Measurements from ENCODE around the gene POMZP3.
"Not testable (repeated sequence)": the region's sequence is repeated elsewhere in the genome, so short reads cannot be mapped to it uniquely, and the experiment has no call there.

The POMZP3 gene

GRCh38 chr7:76626989-76627642 is at the start of gene POMZP3:
TSS of gene POMZP3 (minus strand) at chr7:76627279. CDS start at chr7:76626064, 1,215 bp downstream.
- FAIRE-seq; DNase-seq (ENCODE audit: insufficient read length, low spot score): not testable (repeated sequence)

DNA sequence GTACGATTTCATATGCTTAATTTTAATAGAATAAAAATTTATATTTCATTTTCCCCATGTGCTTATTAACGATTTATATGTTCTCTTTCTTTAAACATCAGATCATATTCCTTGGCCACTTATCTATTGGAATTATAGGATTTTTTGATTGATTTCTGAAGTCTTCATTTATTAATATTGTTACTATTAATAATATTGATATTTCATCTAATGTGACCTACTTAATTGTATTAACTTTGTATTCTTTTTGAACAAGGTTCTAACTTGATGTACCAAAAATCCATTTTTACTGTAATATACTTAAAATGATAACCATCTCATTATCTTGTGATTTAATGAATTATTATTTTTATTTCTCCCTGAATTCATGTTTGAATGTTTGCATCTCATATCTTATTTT is 48.7 kb upstream of the POMZP3 start:
- DNase-seq (ENCODE audit: insufficient read length, low spot score); FAIRE-seq: not testable (repeated sequence)

- DNase-seq (ENCODE audit: insufficient read length, low spot score), result not testable (repeated sequence)
Observed at GRCh38 chr7:76673346-76673745, 46.3 kb upstream of the POMZP3 start.

GRCh38 chr7:76659212-76659611 is 32.1 kb upstream of the POMZP3 start:
- not testable (repeated sequence) for FAIRE-seq; DNase-seq (ENCODE audit: insufficient read length, low spot score)

More at GRCh38 chr7:76673346-76673745, 46.3 kb upstream of the POMZP3 start:
- FAIRE-seq, result not testable (repeated sequence)

DNA sequence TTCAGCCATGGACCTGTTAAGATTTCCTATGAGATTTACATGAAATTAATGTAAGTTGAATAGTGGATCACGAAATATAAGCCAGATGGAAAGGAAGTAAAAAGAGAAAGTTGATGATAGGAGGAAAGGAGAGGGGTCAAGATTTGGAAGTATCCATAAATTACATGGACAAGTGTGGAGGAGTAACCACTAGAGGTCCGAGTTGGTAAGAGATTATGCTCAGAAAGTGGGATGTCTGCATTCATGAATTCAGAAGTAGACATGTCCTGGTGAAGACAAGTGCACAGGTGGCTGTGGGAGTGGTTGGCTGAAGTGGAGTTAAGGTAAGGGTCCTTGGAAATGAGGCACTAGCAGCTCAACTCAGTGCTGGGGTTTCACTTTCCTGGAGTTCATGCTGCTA is 29.3 kb upstream of the POMZP3 start:
- DNase-seq (ENCODE audit: insufficient read length, low spot score); FAIRE-seq: not testable (repeated sequence)

DNA sequence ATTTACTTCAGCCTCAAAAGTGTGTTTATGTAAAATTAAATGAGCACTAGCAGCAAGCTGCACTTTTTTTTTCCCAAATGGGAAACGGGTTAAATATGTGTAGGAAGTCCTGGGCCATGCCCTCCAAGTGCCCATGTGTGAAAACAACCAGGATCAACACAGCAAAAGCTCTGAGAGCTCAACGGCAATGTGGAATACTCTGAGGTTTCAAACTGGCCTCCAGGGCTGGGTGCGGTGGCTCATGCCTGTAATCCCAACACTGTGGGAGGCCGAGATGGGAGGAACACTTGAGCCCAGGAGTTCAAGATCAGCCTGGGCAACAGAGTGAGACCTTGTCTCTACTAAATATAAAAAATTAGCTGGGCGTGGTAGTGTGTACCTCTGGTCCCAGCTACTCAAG is 15.5 kb upstream of the POMZP3 start:
- FAIRE-seq, result not testable (repeated sequence)

GRCh38 chr7:76637061-76637691 is 10.1 kb upstream of the POMZP3 start:
- DNase-seq (ENCODE audit: insufficient read length, low spot score); FAIRE-seq: not testable (repeated sequence)

More for the DNA sequence above, 15.5 kb upstream of the POMZP3 start:
- DNase-seq (ENCODE audit: insufficient read length, low spot score), result not testable (repeated sequence)

- DNase-seq (ENCODE audit: insufficient read length, low spot score); FAIRE-seq: not testable (repeated sequence)
Observed at GRCh38 chr7:76626581-76626980, 498 bp downstream of the POMZP3 start.

DNA sequence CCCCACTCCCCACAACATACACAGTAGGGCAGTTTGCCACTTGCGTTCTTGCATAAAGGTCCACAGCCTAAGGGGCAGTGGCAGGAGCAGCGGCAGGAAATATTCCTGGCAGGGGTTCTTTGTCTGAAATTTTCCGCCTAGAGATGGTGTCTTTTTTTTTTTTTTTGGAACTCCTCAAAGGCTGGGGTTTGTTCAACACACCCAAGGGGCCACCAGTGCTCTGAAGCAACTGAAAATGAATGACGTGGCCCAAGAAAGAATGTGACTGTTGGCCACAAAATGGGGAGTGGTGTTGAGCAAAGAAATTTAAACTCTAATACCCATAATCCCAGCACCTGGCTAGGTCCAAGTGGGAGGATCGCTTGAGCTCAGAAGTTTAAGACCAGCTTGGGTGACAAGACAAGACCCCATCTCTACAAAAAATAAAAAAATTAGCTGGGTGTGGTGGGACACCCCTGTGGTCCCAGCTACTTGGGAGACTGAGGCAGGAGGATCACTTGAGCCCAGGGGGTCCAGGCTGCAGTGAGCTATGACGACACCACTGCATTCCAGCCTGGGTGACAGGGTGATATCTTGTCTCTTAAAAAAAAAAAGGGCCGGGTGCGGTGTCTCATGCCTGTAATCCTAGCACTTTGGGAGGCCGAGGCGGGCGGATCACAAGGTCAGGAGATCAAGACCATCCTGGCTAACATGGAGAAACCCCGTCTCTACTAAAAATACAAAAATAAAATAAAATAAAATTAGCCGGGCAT is 7.5 kb downstream of the POMZP3 start:
- not testable (repeated sequence) for DNase-seq (ENCODE audit: insufficient read length, low spot score); FAIRE-seq

- not testable (repeated sequence) for FAIRE-seq; DNase-seq (ENCODE audit: insufficient read length, low spot score)
Observed at GRCh38 chr7:76613783-76614182, 13.3 kb downstream of the POMZP3 start.

DNA sequence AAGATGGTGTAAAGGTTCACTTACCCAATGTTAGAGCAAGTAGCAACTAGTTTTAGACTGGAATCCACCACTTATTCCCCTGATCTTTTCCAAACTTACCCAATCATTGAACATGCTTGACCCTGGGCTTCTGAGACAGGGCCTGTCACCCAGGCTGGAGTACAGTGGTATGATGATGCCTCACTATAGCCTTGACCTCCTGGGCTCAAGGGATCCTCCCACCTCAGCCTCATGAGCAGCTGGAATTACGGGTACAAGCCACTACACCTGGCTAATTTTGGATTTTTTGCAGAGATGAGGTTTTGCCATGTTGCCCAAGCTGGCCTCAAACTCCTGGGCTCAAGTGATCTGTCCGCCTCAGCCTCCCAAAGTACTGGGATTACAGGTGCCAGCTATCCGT is 14.8 kb downstream of the POMZP3 start:
- not testable (repeated sequence) for DNase-seq (ENCODE audit: insufficient read length, low spot score); FAIRE-seq

- not testable (repeated sequence) for FAIRE-seq
Observed at GRCh38 chr7:76609864-76610263, 17.2 kb downstream of the POMZP3 start.

GRCh38 chr7:76608469-76608868 is 18.6 kb downstream of the POMZP3 start:
- not testable (repeated sequence) for DNase-seq (ENCODE audit: insufficient read length, low spot score); FAIRE-seq

More at GRCh38 chr7:76609864-76610263, 17.2 kb downstream of the POMZP3 start:
- DNase-seq (ENCODE audit: insufficient read length, low spot score), result not testable (repeated sequence)

- not testable (repeated sequence) for FAIRE-seq; DNase-seq (ENCODE audit: insufficient read length, low spot score)
Observed at GRCh38 chr7:76606027-76606426, 21.1 kb downstream of the POMZP3 start.

DNA sequence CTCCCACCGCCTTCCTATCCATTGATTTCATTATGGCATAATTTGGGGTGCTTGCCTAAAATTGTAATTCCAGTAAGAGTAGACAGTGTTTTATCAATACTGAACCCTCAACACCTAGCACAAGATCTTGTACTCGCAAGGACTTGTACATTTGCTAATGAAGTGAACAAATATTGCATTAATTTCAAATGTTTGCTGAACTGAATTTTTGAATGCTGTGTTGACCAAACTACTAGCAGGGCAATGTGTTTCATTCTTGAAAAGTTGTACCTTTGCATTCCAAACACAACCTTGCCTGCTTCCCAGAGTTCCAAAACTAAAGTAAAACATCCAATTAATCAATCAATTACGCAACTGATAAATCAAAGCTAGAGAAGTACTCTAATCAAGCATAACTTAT is 26.4 kb downstream of the POMZP3 start:
- FAIRE-seq; DNase-seq (ENCODE audit: insufficient read length, low spot score): not testable (repeated sequence)

GRCh38 chr7:76600116-76600482 is 27.0 kb downstream of the POMZP3 start:
- not testable (repeated sequence) for FAIRE-seq; DNase-seq (ENCODE audit: insufficient read length, low spot score)

GRCh38 chr7:76598590-76599264 is 28.4 kb downstream of the POMZP3 start:
- not testable (repeated sequence) for FAIRE-seq; DNase-seq (ENCODE audit: insufficient read length, low spot score)

GRCh38 chr7:76597288-76597687 is 29.8 kb downstream of the POMZP3 start:
- not testable (repeated sequence) for FAIRE-seq; DNase-seq (ENCODE audit: insufficient read length, low spot score)

GRCh38 chr7:76592694-76593093 is 34.4 kb downstream of the POMZP3 start:
- DNase-seq (ENCODE audit: insufficient read length, low spot score); FAIRE-seq: not testable (repeated sequence)

- not testable (repeated sequence) for DNase-seq (ENCODE audit: insufficient read length, low spot score); FAIRE-seq
Observed at GRCh38 chr7:76591602-76592304, 35.3 kb downstream of the POMZP3 start.

All from HTR-8/SVneo (cell line).